Lower leg skin (tissue), 4 donors: ENCODE results near the gene VIPR1. TPM values are rescaled to one million over a fixed set of nuclear protein-coding genes. Genes with fewer than 3 reads are reported as not detected.
"Not testable (repeated sequence)": the region's sequence is repeated elsewhere in the genome, so short reads cannot be mapped to it uniquely, and the experiment has no call there.

Source experiments
- DNase-seq, 2 donors: peaks; one replicate each; pipeline ENCODE4 v3.0.0-alpha.2; 2019; ENCODE audit warnings: low spot score in 2 of 2
- H3K4me3 ChIP-seq: fragments of 200-600 bp; sonication (generic); 2 replicates; pipeline ENCODE4 v1.5.1; 2017; ENCODE audit warnings: mild to moderate bottlenecking, low read depth; ENCODE audit not compliant: poor library complexity, severe bottlenecking
- POLR2A ChIP-seq, 2 donors: fragments of 450-650 bp; IDR thresholded peaks; one replicate each; pipeline ENCODE4 v1.6.1; 2016 to 2017; ENCODE audit warnings: antibody characterized with exemption in 2 of 2, mild to moderate bottlenecking in 1 of 2, moderate library complexity in 1 of 2
- WGBS, 2 donors: methylation state at CpG; one replicate each; pipeline ENCODE4 v1.1.5; 2018; 5-methylcytosine and 5-hydroxymethylcytosine counted together
- intact Hi-C: fragments of 100-400 bp; cut with DNase I; formaldehyde crosslinking; loops from one replicate; pipeline ENCODE4 v1.15.0; 2023; ENCODE audit warnings: low total_unique reads
- total RNA-seq, 4 donors: library from RNA; depleted of rRNA; stranded (reverse); fragments of >200 nt; gene quantifications; one replicate each; pipeline ENCODE4 v1.1.0, GENCODE V29; 2016
- TF ChIP-seq, protein P1 (sequence below), 3 donors: fragments of 450-650 bp; IDR thresholded peaks; one replicate each; pipeline ENCODE4 v1.5.1; 2016; ENCODE audit warnings: antibody characterized with exemption in 3 of 3, mild to moderate bottlenecking in 3 of 3, moderate library complexity in 2 of 3

Gene VIPR1
- total RNA-seq, 4 donors from 2014 or later: 69.9 to 110 (median 70.8) TPM

DNA sequence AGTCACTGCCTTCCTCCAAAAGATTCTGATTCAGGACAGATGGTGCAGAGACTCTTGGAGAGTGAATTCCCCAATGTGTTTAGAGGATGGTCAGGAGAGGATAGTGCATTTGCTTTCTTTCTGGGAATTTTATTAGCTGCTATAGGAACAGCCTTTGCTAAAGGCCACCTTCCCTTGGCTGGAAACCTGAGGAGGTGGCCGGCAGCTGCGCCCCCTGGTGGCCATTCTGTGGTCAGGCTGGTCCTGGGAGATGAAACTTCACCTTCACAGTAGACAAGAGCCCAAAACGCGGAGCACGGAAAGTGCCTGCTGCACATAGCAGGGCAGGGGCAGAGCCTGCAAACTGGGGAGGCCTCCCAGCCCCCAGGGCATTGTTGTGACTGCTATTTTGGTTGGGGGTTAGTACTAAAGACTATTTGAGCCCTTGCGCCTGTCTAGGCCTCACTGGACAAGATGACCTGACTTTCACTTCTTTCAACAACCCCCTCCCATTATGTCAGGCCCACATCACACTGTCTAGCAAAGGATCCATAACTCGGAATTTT, 45.0 kb downstream of the VIPR1 start:
- H3K4me3 ChIP-seq: no peak overlapping the region
- TF ChIP-seq, protein P1, sequence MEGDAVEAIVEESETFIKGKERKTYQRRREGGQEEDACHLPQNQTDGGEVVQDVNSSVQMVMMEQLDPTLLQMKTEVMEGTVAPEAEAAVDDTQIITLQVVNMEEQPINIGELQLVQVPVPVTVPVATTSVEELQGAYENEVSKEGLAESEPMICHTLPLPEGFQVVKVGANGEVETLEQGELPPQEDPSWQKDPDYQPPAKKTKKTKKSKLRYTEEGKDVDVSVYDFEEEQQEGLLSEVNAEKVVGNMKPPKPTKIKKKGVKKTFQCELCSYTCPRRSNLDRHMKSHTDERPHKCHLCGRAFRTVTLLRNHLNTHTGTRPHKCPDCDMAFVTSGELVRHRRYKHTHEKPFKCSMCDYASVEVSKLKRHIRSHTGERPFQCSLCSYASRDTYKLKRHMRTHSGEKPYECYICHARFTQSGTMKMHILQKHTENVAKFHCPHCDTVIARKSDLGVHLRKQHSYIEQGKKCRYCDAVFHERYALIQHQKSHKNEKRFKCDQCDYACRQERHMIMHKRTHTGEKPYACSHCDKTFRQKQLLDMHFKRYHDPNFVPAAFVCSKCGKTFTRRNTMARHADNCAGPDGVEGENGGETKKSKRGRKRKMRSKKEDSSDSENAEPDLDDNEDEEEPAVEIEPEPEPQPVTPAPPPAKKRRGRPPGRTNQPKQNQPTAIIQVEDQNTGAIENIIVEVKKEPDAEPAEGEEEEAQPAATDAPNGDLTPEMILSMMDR (IDR thresholded peaks at IDR 0.05): peak in 1 of 3 donors; percentile 63
- no peak for TF ChIP-seq POLR2A (IDR thresholded peaks at IDR 0.05)
- DNase-seq: peak; percentile 50 to 95
- 37% methylated on average over 5 to 7 of the region's 7 CpGs for WGBS, 2 donors
- intact Hi-C loops: no loop called here

DNA sequence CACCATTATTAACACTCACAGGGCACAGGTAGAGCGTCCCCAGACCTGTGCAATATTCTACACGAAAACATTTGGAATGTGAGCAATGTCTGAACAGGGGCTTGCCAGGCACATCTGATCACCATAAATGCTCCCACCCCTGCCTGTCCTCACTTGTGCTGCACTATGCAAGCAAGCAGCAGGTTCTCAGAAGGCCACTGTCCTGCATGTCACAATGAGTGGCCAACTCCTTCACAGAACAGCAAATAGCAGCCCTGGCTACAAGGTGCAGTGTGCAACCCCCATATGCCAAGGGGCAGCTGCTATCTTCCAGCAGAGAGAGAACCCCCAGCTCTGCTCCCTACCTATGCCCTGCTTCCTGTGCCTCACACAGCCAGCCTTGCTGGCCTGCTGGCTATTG, 46.7 kb downstream of the VIPR1 start:
- intact Hi-C loops: no loop called here
- DNase-seq: peak in 1 of 2 donors; percentile 50
- TF ChIP-seq POLR2A (IDR thresholded peaks at IDR 0.05): no peak
- TF ChIP-seq, protein P1 (IDR thresholded peaks at IDR 0.05): no peak
- 79 to 81% methylated on average over 2 of the region's 2 CpGs for WGBS, 2 donors
- no peak overlapping the region for H3K4me3 ChIP-seq

DNA sequence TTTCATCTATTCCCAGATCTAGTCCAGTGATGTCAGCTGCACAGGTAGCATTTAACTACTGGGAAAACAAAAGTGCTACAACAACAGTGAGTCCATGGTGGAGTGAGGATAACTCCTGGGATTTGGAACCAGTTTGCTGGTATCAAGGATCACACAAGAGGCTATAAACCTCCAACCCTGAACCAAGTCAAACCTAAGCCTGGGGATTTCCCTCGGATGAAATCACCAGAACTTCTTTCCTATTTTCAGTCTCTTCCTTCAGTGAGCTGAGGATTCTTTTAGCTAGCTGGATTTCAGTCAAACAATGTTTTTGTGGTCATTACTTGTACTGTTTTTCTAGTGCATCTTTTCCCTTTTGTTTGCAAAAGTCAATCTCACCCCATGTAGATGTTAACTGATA, 47.8 kb downstream of the VIPR1 start:
- WGBS, 2 donors: 48 to 82% methylated on average over 1 of the region's 1 CpG
- intact Hi-C loops: no loop called here

DNA sequence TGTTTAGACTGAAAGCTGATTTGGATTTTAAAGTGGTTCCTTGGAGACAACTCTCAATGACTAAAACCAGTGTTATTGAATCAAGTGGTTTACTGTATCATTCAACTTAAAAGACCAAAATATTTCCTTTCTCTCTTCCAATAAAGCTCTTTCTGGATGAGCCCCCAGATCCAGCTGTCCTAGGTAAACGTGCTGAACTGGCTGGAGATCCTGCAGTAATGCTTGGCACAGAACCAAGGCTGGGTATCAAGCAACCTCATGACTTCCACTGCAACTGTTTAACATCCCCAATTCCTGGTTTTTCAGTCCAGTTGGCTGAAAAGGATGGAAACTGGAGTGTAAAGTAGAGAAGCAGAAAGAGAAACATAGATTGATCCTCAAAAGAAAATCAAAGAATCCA, 50.4 kb downstream of the VIPR1 start:
- DNase-seq: no peak
- intact Hi-C loops: no loop called here
- H3K4me3 ChIP-seq: no peak overlapping the region
- no peak for TF ChIP-seq POLR2A (IDR thresholded peaks at IDR 0.05)
- TF ChIP-seq, protein P1 (IDR thresholded peaks at IDR 0.05): no peak
- 17 to 32% methylated on average over 1 of the region's 1 CpG for WGBS, 2 donors

More for the DNA sequence above, 47.8 kb downstream of the VIPR1 start:
- TF ChIP-seq, protein P1 (IDR thresholded peaks at IDR 0.05): no peak
- TF ChIP-seq POLR2A (IDR thresholded peaks at IDR 0.05): no peak
- H3K4me3 ChIP-seq: no peak overlapping the region
- no peak for DNase-seq

DNA sequence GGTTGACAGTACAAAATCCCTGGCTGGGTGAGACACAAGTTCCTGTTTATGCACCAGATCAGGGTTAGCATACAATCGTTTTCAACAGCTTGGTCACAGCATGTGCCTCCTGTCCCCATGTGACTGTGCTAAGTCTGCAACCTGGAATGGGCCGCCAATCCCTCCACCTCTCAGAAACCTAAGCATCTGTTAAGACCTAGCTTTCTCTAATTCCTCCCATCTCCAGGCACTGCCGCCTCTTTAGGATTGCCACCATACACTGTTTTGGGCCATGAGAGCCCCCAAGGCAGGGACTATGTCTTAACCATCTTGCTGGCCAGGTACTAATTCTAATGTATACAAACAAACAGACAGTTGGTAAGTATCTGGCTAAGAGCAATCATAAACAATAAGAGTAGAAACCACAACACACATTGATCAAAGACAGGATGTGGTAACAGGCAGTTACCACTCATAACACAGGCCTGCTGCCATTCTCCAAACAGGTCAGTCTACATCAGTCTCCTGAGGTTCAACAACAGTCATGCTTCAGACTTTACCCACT, 53.7 kb downstream of the VIPR1 start:
- H3K4me3 ChIP-seq: no peak overlapping the region
- TF ChIP-seq, protein P1 (IDR thresholded peaks at IDR 0.05): no peak
- no peak for TF ChIP-seq POLR2A (IDR thresholded peaks at IDR 0.05)
- intact Hi-C loops: no loop called here
- no peak for DNase-seq
- 63 to 75% methylated on average over 3 of the region's 3 CpGs for WGBS, 2 donors

DNA sequence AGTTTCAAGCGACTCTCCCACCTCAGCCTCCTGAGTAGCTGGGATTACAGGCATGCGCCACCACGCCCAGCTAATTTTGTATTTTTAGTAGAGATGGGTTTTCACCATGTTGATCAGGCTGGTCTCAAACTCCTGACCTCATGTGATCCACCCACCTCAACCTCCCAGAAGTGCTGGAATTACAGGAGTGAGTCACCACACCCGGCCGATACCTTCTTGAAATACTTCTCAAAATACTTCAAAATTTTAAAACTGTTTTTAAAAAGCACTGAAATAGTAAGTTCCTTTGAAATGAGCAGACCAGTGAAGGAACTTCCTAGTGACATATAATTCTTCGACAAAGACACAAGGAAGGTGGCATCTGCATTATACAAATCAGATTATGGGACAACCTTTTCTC, 54.4 kb downstream of the VIPR1 start:
- intact Hi-C loops, DNase-seq, H3K4me3 ChIP-seq: not testable (repeated sequence)
- WGBS, 2 donors: 92 to 95% methylated on average over 6 of the region's 6 CpGs
